Stimulated activated CD4-positive, alpha-beta T cell treated with anti-CD3 and anti-CD28 coated beads, TNF-alpha, amount 100 ng/mL, for 1 hour (primary cell): ENCODE measurements around the gene ZFHX3.

Experiments used
- DNase-seq, 3 donors: peaks; one replicate each; pipeline ENCODE4 v3.0.0-alpha.2; 2020; ENCODE audit warnings: low read depth in 3 of 3, low spot score in 1 of 3

Gene ZFHX3

GRCh38 chr16:72879846-72880245 lies 168.1 kb downstream of the ZFHX3 start:
- no peak for DNase-seq

DNA sequence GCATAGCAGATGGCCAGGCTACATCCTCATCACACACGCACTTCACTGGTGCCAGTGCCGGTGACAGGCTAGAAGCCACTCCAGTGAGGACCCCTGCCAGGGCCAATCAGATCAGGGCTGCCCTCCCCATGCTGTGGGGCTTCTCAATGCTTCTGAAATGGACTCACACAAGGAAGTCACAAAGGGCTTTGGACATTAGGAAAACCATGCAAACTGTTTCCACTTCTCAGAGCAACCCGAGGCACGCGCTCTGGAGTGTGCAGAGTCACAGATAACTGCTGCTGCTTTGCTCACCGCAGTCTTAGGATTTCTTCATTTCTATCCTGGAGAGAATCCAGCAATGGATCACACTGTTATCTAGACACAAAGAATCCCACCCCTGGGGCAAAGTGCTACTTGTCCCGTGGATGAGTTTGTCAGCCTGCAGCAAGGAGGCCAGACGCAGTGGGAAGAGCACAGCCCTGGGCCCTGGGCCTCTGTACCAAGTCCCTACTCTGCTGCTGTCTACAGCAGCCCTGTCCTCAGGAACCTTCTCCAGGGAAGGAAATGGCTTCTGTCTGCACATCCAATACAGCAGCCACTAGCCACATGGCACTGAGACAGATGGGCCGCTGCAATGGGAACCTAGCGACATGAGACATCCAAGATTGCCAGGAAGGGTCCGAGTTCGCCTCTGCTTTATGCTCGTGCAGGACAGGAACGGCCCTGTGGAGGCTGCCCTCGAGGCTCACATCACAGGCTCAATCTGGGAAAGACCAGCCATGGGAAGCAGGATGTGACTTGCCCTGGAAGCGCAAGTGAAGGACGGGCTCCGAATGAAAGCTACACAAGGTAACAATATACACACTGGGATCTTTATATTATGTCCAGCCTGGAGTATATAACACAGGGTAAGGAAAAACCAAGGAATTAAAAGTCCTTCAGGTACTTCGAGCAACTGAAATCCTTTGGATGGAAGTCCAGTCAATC lies 169.3 kb downstream of the ZFHX3 start:
- DNase-seq: no peak

- DNase-seq: no peak
These were observed 170.4 kb downstream of the ZFHX3 start for GRCh38 chr16:72877374-72878028.

- DNase-seq: no peak
These were observed 171.0 kb downstream of the ZFHX3 start for GRCh38 chr16:72876981-72877373.

DNA sequence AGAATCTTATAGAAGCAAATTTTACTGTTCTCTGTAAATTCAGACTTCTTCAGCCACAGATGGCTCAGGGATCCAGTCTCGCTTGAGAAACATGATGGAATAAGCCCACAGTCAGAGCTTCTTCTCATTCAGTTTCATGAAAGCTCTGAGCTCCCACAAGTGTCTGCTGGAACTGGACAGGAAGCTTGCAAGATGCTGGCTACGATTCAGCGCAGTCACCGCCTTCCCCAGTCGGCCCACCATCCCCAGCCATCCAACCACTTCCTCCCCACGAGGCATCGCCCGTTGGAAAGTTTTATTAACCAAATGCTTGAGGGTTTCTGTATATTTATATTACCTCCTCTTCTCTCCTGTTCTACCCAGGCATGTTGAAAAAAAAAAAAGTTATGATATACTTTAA lies 171.7 kb downstream of the ZFHX3 start:
- DNase-seq: no peak

GRCh38 chr16:72875291-72876031 lies 172.5 kb downstream of the ZFHX3 start:
- no peak for DNase-seq

GRCh38 chr16:72873853-72874252 lies 174.1 kb downstream of the ZFHX3 start:
- no peak for DNase-seq

DNA sequence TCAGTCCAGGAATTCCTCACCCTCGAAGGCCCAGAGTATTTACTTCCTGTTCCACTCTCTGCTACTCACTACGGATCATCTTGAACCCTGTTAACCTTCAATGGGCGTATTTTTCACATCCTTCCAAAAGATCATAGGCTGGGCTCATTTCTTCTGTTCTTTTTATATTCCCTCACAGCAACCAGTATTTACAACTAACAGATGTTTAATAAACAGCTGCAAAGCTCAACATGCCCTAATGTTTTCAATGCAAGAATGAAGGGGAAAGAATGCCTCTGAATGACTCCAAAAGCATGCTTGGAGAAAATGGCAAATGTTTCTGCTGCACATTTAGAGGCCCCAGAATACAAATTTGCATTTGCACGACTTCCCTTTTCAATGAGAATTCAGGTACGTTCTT lies 174.9 kb downstream of the ZFHX3 start:
- DNase-seq: no peak

GRCh38 chr16:72865835-72866234 lies 182.1 kb downstream of the ZFHX3 start:
- DNase-seq: no peak

GRCh38 chr16:72865258-72865657 lies 182.7 kb downstream of the ZFHX3 start:
- no peak for DNase-seq

GRCh38 chr16:72864130-72864833 lies 183.6 kb downstream of the ZFHX3 start:
- DNase-seq: no peak

DNA sequence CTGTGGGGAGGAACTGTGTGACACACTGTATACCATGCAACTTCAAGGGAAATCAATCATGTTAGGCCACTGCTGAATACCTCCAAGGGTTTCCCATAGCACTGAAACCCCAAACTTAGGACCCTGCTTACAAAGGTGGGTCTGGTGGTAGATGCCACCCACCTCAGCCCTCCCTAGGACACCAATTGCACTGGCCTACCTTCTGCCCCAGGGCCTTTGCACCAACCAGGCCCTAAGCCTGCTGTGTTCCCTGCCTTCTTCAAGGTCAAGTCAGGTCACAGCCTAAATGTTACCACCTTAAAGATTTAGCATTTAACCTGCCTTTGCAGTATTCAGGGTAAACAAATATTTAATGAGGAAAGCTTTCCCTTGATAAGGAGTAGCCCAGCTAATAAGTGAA lies 185.8 kb downstream of the ZFHX3 start:
- no peak for DNase-seq

- DNase-seq: no peak
These were observed 187.0 kb downstream of the ZFHX3 start for GRCh38 chr16:72860726-72861562.

- no peak for DNase-seq
These were observed 188.3 kb downstream of the ZFHX3 start for GRCh38 chr16:72859581-72859980.

DNA sequence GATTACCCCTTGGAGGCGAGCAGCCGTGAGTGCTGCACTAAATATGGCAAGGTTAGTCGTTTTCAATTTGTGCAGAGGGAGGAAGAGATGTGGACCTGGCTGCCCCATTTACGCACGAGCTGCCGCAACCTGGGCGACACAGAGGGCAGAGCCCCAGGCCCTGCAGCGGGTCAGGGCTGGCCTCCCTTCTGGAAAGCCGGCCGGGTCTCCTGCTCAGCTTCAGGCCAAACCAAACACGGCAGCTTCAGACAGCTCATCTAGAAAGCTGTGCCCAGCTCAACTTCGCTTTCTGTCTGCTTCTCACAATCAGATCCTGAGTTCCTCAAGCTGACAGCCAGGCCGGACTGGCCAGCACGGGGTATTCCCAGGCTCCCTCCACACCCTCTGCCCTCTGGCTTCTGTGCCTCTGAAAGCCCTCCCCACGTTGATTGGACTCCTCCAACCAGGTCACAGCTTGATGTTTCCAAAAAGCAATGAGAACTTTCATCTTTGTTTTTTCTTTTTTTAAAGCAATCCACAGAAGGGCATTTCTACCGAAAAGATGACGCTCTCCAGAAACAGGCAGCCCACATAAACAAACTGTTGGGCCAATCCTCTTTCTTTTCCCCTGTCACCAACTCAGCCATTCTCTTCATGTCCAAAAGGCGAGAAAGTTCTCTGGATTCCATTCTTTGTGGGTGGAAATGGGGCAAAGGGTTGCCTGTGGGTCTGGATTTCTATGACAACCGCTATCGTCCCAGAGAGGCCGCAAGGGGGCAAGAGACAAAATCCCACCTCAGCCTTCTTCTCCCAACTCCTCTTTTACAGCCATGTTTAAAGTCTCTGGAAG lies 189.0 kb downstream of the ZFHX3 start:
- no peak for DNase-seq

DNA sequence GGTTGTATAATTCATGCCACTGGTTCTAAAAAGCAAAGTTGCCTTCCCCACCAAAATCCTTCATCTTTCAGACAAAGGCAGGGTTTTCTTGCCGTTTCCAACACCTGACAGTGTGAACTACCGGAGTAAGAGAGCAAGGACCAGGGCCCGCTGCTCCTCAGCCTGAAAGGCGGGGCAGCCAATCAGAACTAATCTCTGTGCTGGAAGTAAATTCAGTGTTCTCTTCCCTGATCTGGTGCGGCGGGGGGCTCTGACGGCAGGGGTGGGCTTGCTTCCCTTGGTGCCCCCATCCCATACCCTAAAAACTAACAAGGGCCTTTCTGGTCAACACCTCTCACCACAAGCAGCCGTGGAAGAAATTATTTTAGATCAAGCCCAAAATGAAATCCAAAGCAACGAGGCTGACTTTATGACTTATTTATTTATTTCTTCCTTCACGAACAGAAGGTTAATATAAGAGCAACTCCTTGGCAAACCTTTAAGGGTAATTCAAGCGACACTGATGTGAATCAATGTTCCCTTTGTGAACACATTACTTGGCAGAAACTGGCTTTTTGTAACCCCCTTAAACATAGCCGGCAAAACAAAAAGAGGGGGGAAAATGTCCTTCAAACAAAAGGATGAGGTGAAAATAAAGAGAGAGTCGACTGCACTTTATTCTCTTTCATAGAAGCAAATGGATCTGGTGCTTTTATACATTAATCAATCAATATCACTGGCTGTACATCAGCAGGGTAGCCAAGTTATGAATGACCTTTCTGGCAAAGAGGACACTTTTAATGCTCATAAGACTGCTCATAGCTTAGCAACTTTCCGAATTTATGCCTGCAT lies 189.9 kb downstream of the ZFHX3 start:
- DNase-seq: no peak

DNA sequence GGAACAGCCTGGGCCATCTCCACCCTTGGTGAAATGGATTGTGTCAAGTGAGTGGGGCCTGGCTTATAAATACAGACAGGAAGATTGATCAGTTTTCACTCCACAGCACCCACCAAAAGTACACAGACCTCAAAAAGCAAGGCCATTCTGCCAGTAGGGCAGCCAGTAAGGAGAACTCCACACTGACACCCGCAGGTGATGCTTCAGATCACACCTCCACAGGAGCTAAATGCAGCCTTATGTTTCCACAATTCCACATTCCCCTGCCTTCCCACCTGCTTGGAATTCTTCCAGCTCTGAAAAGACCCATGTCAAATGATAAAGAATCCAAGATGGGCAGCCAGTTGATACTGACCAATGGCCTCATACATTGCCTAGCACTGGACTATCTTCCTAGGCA lies 191.1 kb downstream of the ZFHX3 start:
- no peak for DNase-seq

- no peak for DNase-seq
These were observed 193.5 kb downstream of the ZFHX3 start for GRCh38 chr16:72854267-72854959.
